DND-41 (cell line): Measurements from ENCODE around the gene PREP.

ENCODE experiments used
- EZH2 ChIP-seq: IDR thresholded peaks from 3 replicates; pipeline ENCODE4 v1.6.1; 2012; ENCODE audit warnings: borderline replicate concordance, low read depth, mild to moderate bottlenecking, moderate library complexity, low read length, inconsistent platforms; ENCODE audit not compliant: severe bottlenecking
- TF ChIP-seq, protein P1 (sequence below): IDR thresholded peaks from 2 replicates; pipeline ENCODE4 v1.5.1; 2012; ENCODE audit warnings: borderline replicate concordance, low read length, moderate library complexity, mild to moderate bottlenecking; ENCODE audit not compliant: poor library complexity, severe bottlenecking; ENCODE audit errors: extremely low read depth

- TF ChIP-seq, protein P1, sequence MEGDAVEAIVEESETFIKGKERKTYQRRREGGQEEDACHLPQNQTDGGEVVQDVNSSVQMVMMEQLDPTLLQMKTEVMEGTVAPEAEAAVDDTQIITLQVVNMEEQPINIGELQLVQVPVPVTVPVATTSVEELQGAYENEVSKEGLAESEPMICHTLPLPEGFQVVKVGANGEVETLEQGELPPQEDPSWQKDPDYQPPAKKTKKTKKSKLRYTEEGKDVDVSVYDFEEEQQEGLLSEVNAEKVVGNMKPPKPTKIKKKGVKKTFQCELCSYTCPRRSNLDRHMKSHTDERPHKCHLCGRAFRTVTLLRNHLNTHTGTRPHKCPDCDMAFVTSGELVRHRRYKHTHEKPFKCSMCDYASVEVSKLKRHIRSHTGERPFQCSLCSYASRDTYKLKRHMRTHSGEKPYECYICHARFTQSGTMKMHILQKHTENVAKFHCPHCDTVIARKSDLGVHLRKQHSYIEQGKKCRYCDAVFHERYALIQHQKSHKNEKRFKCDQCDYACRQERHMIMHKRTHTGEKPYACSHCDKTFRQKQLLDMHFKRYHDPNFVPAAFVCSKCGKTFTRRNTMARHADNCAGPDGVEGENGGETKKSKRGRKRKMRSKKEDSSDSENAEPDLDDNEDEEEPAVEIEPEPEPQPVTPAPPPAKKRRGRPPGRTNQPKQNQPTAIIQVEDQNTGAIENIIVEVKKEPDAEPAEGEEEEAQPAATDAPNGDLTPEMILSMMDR = no peak
- TF ChIP-seq EZH2 = no peak
These were observed 28.9 kb downstream of the PREP start for GRCh38 chr6:105374010-105374420.
